ENCODE data around the gene TMEM120B.
"Not testable (repeated sequence)": the region's sequence is repeated elsewhere in the genome, so short reads cannot be mapped to it uniquely, and the experiment has no call there.

Gene TMEM120B

DNA sequence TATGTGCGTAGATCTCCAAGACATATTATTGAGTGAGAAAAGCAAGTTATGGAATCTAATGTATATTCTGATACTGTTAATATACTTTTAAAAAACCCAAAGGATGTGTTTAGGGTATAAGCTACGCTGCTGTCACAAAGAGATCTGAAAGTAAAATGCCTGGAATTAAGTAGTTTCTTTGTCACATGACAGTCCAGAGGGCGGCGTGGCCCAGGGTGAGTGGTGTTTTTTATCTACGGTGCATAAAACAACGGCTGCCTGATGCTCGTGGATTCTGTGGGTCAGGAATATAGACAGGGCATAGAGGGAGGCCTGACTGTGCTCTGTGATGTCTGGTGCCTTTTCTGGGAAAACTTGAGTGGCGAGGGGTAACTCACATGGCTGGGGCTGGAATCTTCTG, 21.3 kb downstream of the TMEM120B start:
- TF ChIP-seq L3MBTL2 (conservative IDR thresholded peaks at IDR 0.05) (no peak), ARNT (IDR thresholded peaks at IDR 0.05) (no peak), ZNF384 (IDR thresholded peaks at IDR 0.05) (no peak), FOXM1 (IDR thresholded peaks at IDR 0.05; ENCODE audit: borderline replicate concordance) (no peak), ELF4 (IDR thresholded peaks at IDR 0.05) (no peak), BHLHE40 (IDR thresholded peaks at IDR 0.05; ENCODE audit: borderline replicate concordance) (no peak), FOXA1 (IDR thresholded peaks at IDR 0.05) (no peak), LEF1 (IDR thresholded peaks at IDR 0.05; ENCODE audit: borderline replicate concordance) (no peak), FOXK2 (IDR thresholded peaks at IDR 0.05) (no peak), HDGF (IDR thresholded peaks at IDR 0.05; ENCODE audit: borderline replicate concordance) (no peak), NFRKB (IDR thresholded peaks at IDR 0.05) (no peak), SP1 (IDR thresholded peaks at IDR 0.05) (no peak), CTBP1 (IDR thresholded peaks at IDR 0.05; ENCODE audit: borderline replicate concordance) (no peak), TARDBP (IDR thresholded peaks at IDR 0.05) (no peak), SUZ12 (IDR thresholded peaks at IDR 0.05) (no peak)
- TF ChIP-seq, protein P1, sequence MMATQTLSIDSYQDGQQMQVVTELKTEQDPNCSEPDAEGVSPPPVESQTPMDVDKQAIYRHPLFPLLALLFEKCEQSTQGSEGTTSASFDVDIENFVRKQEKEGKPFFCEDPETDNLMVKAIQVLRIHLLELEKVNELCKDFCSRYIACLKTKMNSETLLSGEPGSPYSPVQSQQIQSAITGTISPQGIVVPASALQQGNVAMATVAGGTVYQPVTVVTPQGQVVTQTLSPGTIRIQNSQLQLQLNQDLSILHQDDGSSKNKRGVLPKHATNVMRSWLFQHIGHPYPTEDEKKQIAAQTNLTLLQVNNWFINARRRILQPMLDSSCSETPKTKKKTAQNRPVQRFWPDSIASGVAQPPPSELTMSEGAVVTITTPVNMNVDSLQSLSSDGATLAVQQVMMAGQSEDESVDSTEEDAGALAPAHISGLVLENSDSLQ (IDR thresholded peaks at IDR 0.05): no peak
- ChIA-PET POLR2A (no interaction called here), CTCF (no interaction called here)
- no peak for DNase-seq (ENCODE audit: extremely low spot score)

DNA sequence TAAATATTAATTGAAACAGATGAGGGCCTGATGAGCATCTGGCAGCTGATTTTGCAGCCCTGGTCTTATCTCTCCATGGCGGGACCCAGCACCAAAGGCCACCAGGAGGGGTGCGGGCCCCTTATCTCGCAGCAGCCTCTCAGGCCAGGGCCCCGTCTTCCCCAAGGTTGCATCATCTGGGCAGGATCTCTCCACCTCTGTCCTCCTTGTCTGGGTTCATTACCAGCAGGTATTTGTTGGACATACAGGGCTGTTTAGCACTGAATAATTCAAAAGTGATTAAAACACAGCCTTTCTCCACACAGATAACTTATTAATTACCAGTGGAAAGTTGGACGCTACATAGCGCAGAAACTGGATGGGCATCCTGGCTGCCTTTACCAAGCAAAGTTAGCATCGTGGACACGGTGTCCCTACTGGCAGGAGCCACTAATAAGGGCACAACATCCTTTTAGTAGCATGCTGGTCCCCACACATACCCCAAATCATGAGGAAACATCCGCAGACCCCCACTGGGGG, 25.8 kb downstream of the TMEM120B start:
- POLR2A ChIA-PET: no interaction called here
- TF ChIP-seq ZNF384 (IDR thresholded peaks at IDR 0.05): no peak
- no peak for DNase-seq (ENCODE audit: extremely low spot score)
- CTCF ChIA-PET: interaction anchor here (0.9 kb wide), 1 partner anchor 18 kb away, joined by 3 read pairs; no protein-coding TSS in a partner anchor

DNA sequence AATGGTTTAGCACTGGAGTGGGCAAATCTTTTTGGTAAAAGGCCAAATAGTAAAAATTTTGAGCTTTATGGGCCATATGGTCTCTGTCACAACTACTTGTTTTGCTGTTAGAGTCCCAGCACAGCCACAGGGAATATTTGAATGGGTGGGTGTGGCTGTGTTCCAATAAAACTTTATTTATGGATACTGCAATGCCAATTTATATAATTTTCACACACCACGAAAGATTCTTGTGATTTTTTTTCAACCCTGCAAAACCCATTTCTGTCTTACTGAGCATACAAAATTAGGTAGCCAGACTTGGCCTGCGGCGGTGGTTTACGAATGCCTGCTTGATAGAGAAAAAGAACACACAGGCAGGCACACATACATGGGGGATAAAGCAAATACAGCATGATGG, 28.3 kb downstream of the TMEM120B start:
- TF ChIP-seq TARDBP (IDR thresholded peaks at IDR 0.05): no peak
- no peak for TF ChIP-seq BHLHE40 (IDR thresholded peaks at IDR 0.05; ENCODE audit: borderline replicate concordance)
- no peak for TF ChIP-seq FOXK2 (IDR thresholded peaks at IDR 0.05)
- no peak for TF ChIP-seq NFRKB (IDR thresholded peaks at IDR 0.05)
- no peak for TF ChIP-seq LEF1 (IDR thresholded peaks at IDR 0.05; ENCODE audit: borderline replicate concordance)
- TF ChIP-seq L3MBTL2 (conservative IDR thresholded peaks at IDR 0.05): no peak
- TF ChIP-seq SUZ12 (IDR thresholded peaks at IDR 0.05): no peak
- TF ChIP-seq FOXA1 (IDR thresholded peaks at IDR 0.05): no peak
- no peak for TF ChIP-seq CTBP1 (IDR thresholded peaks at IDR 0.05; ENCODE audit: borderline replicate concordance)
- no peak for TF ChIP-seq SP1 (IDR thresholded peaks at IDR 0.05)
- TF ChIP-seq HDGF (IDR thresholded peaks at IDR 0.05; ENCODE audit: borderline replicate concordance): no peak
- TF ChIP-seq FOXM1 (IDR thresholded peaks at IDR 0.05; ENCODE audit: borderline replicate concordance): no peak
- TF ChIP-seq ZNF384 (IDR thresholded peaks at IDR 0.05): no peak
- TF ChIP-seq, protein P1 (IDR thresholded peaks at IDR 0.05): no peak
- TF ChIP-seq ELF4 (IDR thresholded peaks at IDR 0.05): no peak
- TF ChIP-seq ARNT (IDR thresholded peaks at IDR 0.05): no peak
- no peak for DNase-seq (ENCODE audit: extremely low spot score)
- CTCF ChIA-PET: no interaction called here
- POLR2A ChIA-PET: no interaction called here

DNA sequence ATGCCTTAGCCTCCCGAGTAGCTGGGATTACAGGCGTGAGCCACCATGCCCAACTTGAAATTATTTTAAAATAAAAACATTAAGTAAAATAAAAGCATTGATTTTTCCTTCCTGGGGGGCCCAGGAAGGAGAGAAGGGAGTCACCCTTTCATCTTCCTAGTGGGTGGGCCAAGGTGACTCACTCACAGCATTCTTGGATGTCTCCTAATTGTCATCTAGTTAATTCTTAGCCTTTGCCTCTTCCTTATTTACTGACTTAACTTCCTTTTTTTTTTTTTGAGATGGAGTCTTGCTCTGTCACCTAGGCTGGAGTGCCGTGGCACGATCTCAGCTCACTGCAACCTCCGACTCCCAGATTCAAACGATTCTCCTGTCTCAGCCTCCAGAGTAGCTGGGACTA, 29.2 kb downstream of the TMEM120B start:
- no peak for DNase-seq (ENCODE audit: extremely low spot score)
- ChIA-PET CTCF (no interaction called here), POLR2A (no interaction called here)
- TF ChIP-seq ARNT (IDR thresholded peaks at IDR 0.05): no peak
- no peak for TF ChIP-seq SP1 (IDR thresholded peaks at IDR 0.05)
- TF ChIP-seq HDGF (IDR thresholded peaks at IDR 0.05; ENCODE audit: borderline replicate concordance): no peak
- TF ChIP-seq CTBP1 (IDR thresholded peaks at IDR 0.05; ENCODE audit: borderline replicate concordance): no peak
- TF ChIP-seq L3MBTL2 (conservative IDR thresholded peaks at IDR 0.05): no peak
- TF ChIP-seq ELF4 (IDR thresholded peaks at IDR 0.05): no peak
- TF ChIP-seq ZNF384 (IDR thresholded peaks at IDR 0.05): no peak
- TF ChIP-seq FOXK2 (IDR thresholded peaks at IDR 0.05): no peak
- TF ChIP-seq, protein P1 (IDR thresholded peaks at IDR 0.05): no peak

DNA sequence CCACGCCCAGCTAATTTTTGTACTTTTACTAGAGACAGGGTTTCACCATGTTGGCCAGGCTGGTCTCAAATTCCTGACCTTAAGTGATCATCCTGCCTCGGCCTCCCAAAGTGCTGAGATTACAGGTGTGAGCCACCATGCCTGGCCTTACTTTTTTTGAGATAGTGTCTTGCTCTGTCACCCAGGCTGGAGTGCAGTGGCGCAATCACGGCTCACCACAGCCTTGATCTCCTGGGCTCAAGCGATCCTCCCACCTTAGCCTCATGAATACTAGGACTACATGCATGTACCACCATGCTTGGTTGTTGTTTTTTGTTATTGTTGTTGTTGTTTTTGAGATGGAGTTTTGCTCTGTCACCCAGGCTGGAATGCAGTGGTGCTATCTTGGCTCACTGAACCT, 33.0 kb downstream of the TMEM120B start:
- DNase-seq (ENCODE audit: extremely low spot score); CTCF ChIA-PET; POLR2A ChIA-PET: not testable (repeated sequence)

DNA sequence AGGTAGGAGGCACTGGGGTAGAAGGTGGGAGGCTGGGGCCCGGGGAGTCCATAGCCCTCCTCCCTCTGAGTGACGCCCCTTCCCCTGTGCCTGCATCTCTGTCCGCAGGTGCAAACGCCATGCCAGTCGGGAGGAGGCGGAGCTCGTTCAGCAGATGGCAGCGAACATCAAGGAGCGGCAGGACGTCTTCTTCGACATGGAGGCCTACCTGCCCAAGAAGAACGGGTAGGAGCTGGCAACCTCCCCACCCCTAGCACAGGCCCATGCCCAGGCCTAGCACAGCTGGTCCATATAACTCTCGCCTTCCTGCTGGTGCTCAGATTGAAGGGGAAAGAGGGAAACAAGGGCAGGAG, 35.6 kb downstream of the TMEM120B start:
- POLR2A ChIA-PET: interaction anchor here (1.8 kb wide), 1 partner anchor 36 kb away, joined by 11 read pairs; the partner anchor contains the start of gene TMEM120B
- CTCF ChIA-PET: interaction anchor here (1.1 kb wide), 1 partner anchor 46 kb away, joined by 4 read pairs; no protein-coding TSS in a partner anchor
- TF ChIP-seq CTBP1 (IDR thresholded peaks at IDR 0.05; ENCODE audit: borderline replicate concordance): no peak
- no peak for TF ChIP-seq NFRKB (IDR thresholded peaks at IDR 0.05)
- no peak for TF ChIP-seq HDGF (IDR thresholded peaks at IDR 0.05; ENCODE audit: borderline replicate concordance)
- DNase-seq (ENCODE audit: extremely low spot score): no peak

DNA sequence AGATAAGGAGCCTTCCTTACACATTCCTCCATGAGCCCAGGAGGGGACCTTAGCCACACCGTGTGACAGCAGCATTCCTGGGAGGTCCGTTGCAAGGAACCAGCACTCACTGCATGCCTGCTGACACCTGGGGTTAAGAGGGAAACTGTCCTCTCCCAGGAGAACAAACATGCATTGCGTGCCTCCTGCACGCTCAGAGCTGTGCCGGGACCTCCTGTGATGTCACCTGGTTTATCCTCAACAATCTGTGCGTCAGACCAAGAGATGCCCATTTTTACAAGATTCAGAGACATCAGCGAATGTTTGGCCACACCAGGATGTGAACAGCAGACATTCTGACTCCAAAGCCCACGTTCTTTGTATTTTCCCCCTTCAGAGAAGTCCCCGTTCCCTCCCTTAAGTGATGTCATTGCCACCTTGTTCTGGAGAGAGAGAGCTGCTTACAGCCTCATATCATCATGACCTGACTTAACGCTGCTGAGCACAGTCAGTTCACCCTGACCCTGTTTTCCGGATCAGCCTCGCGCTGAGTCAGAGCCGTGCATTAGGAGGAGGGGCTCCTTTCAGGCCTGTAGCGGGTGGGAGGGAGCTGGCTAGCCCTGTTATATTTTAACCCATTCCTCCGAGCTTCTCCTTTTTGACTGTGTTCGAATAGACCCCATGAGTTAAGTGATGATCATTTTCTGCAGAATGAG, 36.2 kb downstream of the TMEM120B start:
- DNase-seq (ENCODE audit: extremely low spot score): peak; percentile 28
- ChIA-PET POLR2A (interaction anchor here (0.8 to 1.8 kb wide), 2 partner anchors 36 to 167 kb away, joined by 3 to 11 read pairs; partner anchors contain the start of gene TMEM120B), CTCF (interaction anchor here (1.1 kb wide), 1 partner anchor 46 kb away, joined by 4 read pairs; no protein-coding TSS in a partner anchor)
- TF ChIP-seq ARNT (IDR thresholded peaks at IDR 0.05) (no peak), LEF1 (IDR thresholded peaks at IDR 0.05; ENCODE audit: borderline replicate concordance) (no peak), ZNF384 (IDR thresholded peaks at IDR 0.05) (no peak), FOXM1 (IDR thresholded peaks at IDR 0.05; ENCODE audit: borderline replicate concordance) (no peak), TARDBP (IDR thresholded peaks at IDR 0.05) (no peak), FOXK2 (IDR thresholded peaks at IDR 0.05) (no peak), SUZ12 (IDR thresholded peaks at IDR 0.05) (no peak), L3MBTL2 (conservative IDR thresholded peaks at IDR 0.05) (no peak), ELF4 (IDR thresholded peaks at IDR 0.05) (no peak)
- TF ChIP-seq, protein P1 (IDR thresholded peaks at IDR 0.05): no peak
